Body of pancreas (tissue), 4 donors: ENCODE measurements around the gene BMPR1B. TPM values are rescaled to one million over a fixed set of nuclear protein-coding genes. Genes with fewer than 3 reads are reported as not detected.

ENCODE experiments used
- ATAC-seq: fragments of 150-250 bp; one replicate; pipeline ENCODE4 v1.9.1; 2016
- DNase-seq, 4 donors: peaks; one replicate each; pipeline ENCODE4 v3.0.0-alpha.2; 2019
- H3K27ac ChIP-seq, 4 donors: fragments of 200-600 bp; sonication (generic); 1 replicate in 3 of 4; 2 replicates in 1 of 4; pipeline versions ENCODE4 v1.5.1 to v1.6.1; 2016 to 2019; ENCODE audit warnings: mild to moderate bottlenecking in 1 of 4, mixed read lengths in 1 of 4, moderate library complexity in 1 of 4
- H3K27me3 ChIP-seq, 2 donors: fragments of 200-600 bp; sonication (generic); one replicate each; pipeline ENCODE4 v1.6.0; 2016; ENCODE audit warnings: mild to moderate bottlenecking in 1 of 2
- H3K36me3 ChIP-seq, 2 donors: fragments of 200-600 bp; sonication (generic); replicated peaks in 1 of 2; 2 replicates each; pipeline ENCODE4 v1.5.1; 2016; ENCODE audit warnings: low read depth in 2 of 2; ENCODE audit not compliant: insufficient read depth in 1 of 2
- H3K4me1 ChIP-seq: fragments of 200-600 bp; sonication (generic); one replicate; pipeline ENCODE4 v1.6.0; 2016
- H3K4me3 ChIP-seq, 2 donors: fragments of 200-600 bp; sonication (generic); 1 replicate in 1 of 2; 2 replicates in 1 of 2; pipeline ENCODE4 v1.5.1; 2016 to 2019
- H3K9me3 ChIP-seq, 3 donors: fragments of 200-600 bp; sonication (generic); 1 replicate in 2 of 3; 2 replicates in 1 of 3; pipeline ENCODE4 v1.5.1; 2016
- CTCF ChIP-seq, 7 experiments: fragments of 450-650 bp in 4 of 7; fragments of 200-600 bp in 3 of 7; sonication (generic) in 3 of 7; IDR thresholded peaks; one replicate each; pipeline ENCODE4 v1.5.1; 2016 to 2019; ENCODE audit warnings: antibody characterized with exemption in 7 of 7
- POLR2A ChIP-seq, 3 donors: fragments of 450-650 bp; IDR thresholded peaks; one replicate each; pipeline ENCODE4 v1.6.1; 2016; ENCODE audit warnings: antibody characterized with exemption in 3 of 3, mild to moderate bottlenecking in 2 of 3
- WGBS, 2 donors: methylation state at CpG; one replicate each; pipeline ENCODE4 v1.1.5; 2017; 5-methylcytosine and 5-hydroxymethylcytosine counted together
- intact Hi-C: fragments of 100-400 bp; cut with DNase I; formaldehyde crosslinking; loops from one replicate; pipeline ENCODE4 v1.15.1; 2023
- total RNA-seq, 2 donors: library from RNA; depleted of rRNA; stranded (reverse); fragments of >200 nt; gene quantifications; one replicate each; pipeline ENCODE4 v1.1.0, GENCODE V29; 2016

The BMPR1B gene
- total RNA-seq, 2 donors from 2014 or later, result 0.99 to 1.3 TPM

- intact Hi-C loops, result no loop called here
- Histone ChIP-seq H3K4me1 (no peaks in the 10 kb centered on the region), H3K36me3 (no peaks in the 10 kb centered on the region), H3K4me3 (no peak overlapping the region), H3K27me3 (no peaks in the 10 kb centered on the region), H3K27ac (no peak overlapping the region), H3K9me3 (no peaks in the 10 kb centered on the region)
- TF ChIP-seq CTCF (IDR thresholded peaks at IDR 0.05) (no peak), POLR2A (IDR thresholded peaks at IDR 0.05) (no peak)
- WGBS, 2 donors, result 82 to 83% methylated on average over 2 of the region's 2 CpGs
- ATAC-seq, result no peak
- no peak for DNase-seq
These were observed 120.2 kb downstream of the BMPR1B start for GRCh38 chr4:94877973-94878372.

- no peaks in the 10 kb centered on the region for H3K9me3 ChIP-seq
- TF ChIP-seq POLR2A (IDR thresholded peaks at IDR 0.05) (no peak), CTCF (IDR thresholded peaks at IDR 0.05) (no peak)
- no peak overlapping the region for H3K4me3 ChIP-seq
- H3K27me3 ChIP-seq, result no peaks in the 10 kb centered on the region
- no peak for ATAC-seq
- H3K27ac ChIP-seq, result no peak overlapping the region
- intact Hi-C loops, result no loop called here
- no peaks in the 10 kb centered on the region for H3K36me3 ChIP-seq
- DNase-seq, result no peak
- WGBS, 2 donors, result 78 to 82% methylated on average over 3 of the region's 3 CpGs
- no peaks in the 10 kb centered on the region for H3K4me1 ChIP-seq
These were observed 123.2 kb downstream of the BMPR1B start for GRCh38 chr4:94880956-94881355.

DNA sequence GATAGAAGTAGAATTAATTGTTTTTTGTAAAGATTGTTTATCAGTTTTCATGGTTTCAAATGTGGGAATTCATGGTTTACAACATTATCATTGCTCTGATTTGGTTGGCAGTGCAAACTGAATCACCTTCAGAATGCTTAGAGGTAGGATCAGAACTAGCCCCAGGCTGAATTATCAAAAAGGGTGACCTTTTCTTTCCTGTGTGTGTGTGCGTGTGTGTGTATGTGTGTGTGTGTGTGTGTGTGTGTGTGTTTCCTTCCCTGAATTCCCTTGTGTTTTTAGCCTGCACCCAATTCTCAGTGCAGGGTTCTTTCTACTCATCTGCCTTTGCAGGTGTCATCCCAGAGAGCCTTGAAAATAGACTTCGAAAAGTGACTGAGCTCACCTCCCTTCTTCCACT, 125.0 kb downstream of the BMPR1B start:
- Histone ChIP-seq H3K27me3 (no peaks in the 10 kb centered on the region), H3K36me3 (no peaks in the 10 kb centered on the region), H3K9me3 (no peaks in the 10 kb centered on the region), H3K27ac (no peak overlapping the region), H3K4me1 (no peaks in the 10 kb centered on the region), H3K4me3 (no peak overlapping the region)
- intact Hi-C loops, result no loop called here
- 66 to 69% methylated on average over 2 of the region's 2 CpGs for WGBS, 2 donors
- TF ChIP-seq POLR2A (IDR thresholded peaks at IDR 0.05) (no peak), CTCF (IDR thresholded peaks at IDR 0.05) (no peak)
- no peak for DNase-seq
- ATAC-seq, result no peak

- WGBS, 2 donors, result 72 to 76% methylated on average over 3 of the region's 3 CpGs
- no peak for DNase-seq
- H3K36me3 ChIP-seq, result no peaks in the 10 kb centered on the region
- H3K4me1 ChIP-seq, result no peaks in the 10 kb centered on the region
- H3K27ac ChIP-seq, result no peak overlapping the region
- no peak for ATAC-seq
- TF ChIP-seq POLR2A (IDR thresholded peaks at IDR 0.05) (no peak), CTCF (IDR thresholded peaks at IDR 0.05) (no peak)
- no peaks in the 10 kb centered on the region for H3K9me3 ChIP-seq
- no peaks in the 10 kb centered on the region for H3K27me3 ChIP-seq
- no peak overlapping the region for H3K4me3 ChIP-seq
- intact Hi-C loops, result no loop called here
These were observed 129.3 kb downstream of the BMPR1B start for GRCh38 chr4:94887027-94887426.

DNA sequence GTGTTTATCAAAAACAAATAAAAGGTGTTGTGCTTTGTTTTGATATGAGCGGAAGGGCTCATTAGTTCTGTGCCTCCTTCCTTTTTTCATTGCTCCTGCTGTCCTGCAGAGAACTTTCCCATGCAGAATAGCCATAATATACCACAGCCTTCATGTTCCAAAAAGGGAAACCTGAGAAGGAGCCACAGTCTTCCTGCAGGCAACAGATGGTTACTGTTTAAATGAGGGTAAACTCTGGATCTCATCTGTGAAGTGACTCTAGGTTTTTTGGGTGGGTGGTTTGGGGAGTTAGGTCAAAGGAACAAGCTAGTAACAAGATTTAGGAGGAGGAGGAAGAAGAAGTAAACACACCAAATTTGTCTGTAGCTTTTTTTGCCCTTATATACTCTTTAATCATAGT, 131.8 kb downstream of the BMPR1B start:
- TF ChIP-seq CTCF (IDR thresholded peaks at IDR 0.05), result no peak
- TF ChIP-seq POLR2A (IDR thresholded peaks at IDR 0.05), result no peak
- no peak overlapping the region for H3K4me3 ChIP-seq
- intact Hi-C loops, result no loop called here
- WGBS, 2 donors, result 48 to 52% methylated on average over 1 of the region's 1 CpG
- no peaks in the 10 kb centered on the region for H3K4me1 ChIP-seq
- no peaks in the 10 kb centered on the region for H3K9me3 ChIP-seq
- DNase-seq, result no peak
- no peaks in the 10 kb centered on the region for H3K36me3 ChIP-seq
- H3K27ac ChIP-seq, result no peak overlapping the region
- ATAC-seq, result no peak
- H3K27me3 ChIP-seq, result no peaks in the 10 kb centered on the region
